Naive thymus-derived CD4-positive, alpha-beta T cell (primary cell): Measurements from ENCODE around the gene MYBPH. TPM values are rescaled to one million over a fixed set of nuclear protein-coding genes. Genes with fewer than 3 reads are reported as not detected.

Experiments
- ATAC-seq: fragments of 150-1000 bp; cut with Tn5 transposase; 2 replicates; pipeline ENCODE4 v1.10.0; 2021; ENCODE audit warnings: mild to moderate bottlenecking, moderate library complexity
- CTCF ChIA-PET: fragments of 350-600 bp; sonication (Branson Sonifier 250); formaldehyde crosslinking; loops from one replicate; lab custom pipeline; 2021; ENCODE audit warnings: antibody characterized with exemption; lab: Charles Lee
- POLR2A ChIA-PET: fragments of 350-600 bp; sonication (Branson Sonifier 250); formaldehyde crosslinking; loops from one replicate; lab custom pipeline; 2021; ENCODE audit warnings: antibody characterized with exemption, inconsistent platforms; lab: Charles Lee
- DNase-seq, 9 donors: peaks; one replicate each; pipeline versions ENCODE4 v3.0.0 to v3.0.0-alpha.2; 2020 to 2022; ENCODE audit warnings: mixed read lengths in 1 of 9
- H3K27ac ChIP-seq: one replicate; pipeline ENCODE4 v1.7.0; 2013; ENCODE audit warnings: mild to moderate bottlenecking, low read depth, low read length, moderate library complexity
- H3K27me3 ChIP-seq, 2 donors: one replicate each; pipeline ENCODE4 v1.7.0; 2013; ENCODE audit warnings: low read length in 2 of 2, mild to moderate bottlenecking in 2 of 2, moderate library complexity in 2 of 2; ENCODE audit not compliant: control insufficient read depth in 2 of 2, insufficient read depth in 2 of 2
- H3K36me3 ChIP-seq, 3 experiments: 1 replicate in 2 of 3; 2 replicates in 1 of 3; pipeline ENCODE4 v1.7.0; 2013; ENCODE audit warnings: low read length in 3 of 3, mild to moderate bottlenecking in 3 of 3, moderate library complexity in 1 of 3; ENCODE audit not compliant: insufficient read depth in 3 of 3, control insufficient read depth in 2 of 3
- H3K4me1 ChIP-seq, 2 donors: one replicate each; pipeline ENCODE4 v1.7.0; 2013; ENCODE audit warnings: low read length in 2 of 2, mild to moderate bottlenecking in 2 of 2, moderate library complexity in 1 of 2; ENCODE audit not compliant: control insufficient read depth in 2 of 2, insufficient read depth in 2 of 2
- H3K4me3 ChIP-seq: 2 replicates; pipeline ENCODE4 v1.7.0; 2013; ENCODE audit warnings: mild to moderate bottlenecking, low read length
- H3K9me3 ChIP-seq, 3 experiments: 1 replicate in 2 of 3; 2 replicates in 1 of 3; pipeline ENCODE4 v1.7.0; 2013; ENCODE audit warnings: low read length in 3 of 3; ENCODE audit not compliant: control insufficient read depth in 2 of 3
- H3K27ac Mint-ChIP-seq, 9 donors: one replicate each; pipeline ENCODE4 v1.8.0; 2020 to 2022; ENCODE audit warnings: mixed read lengths in 9 of 9, mild to moderate bottlenecking in 8 of 9, moderate library complexity in 5 of 9, inconsistent platforms in 2 of 9
- H3K27me3 Mint-ChIP-seq, 5 donors: one replicate each; pipeline ENCODE4 v1.8.0; 2021 to 2022; ENCODE audit warnings: mixed read lengths in 5 of 5, mild to moderate bottlenecking in 1 of 5
- H3K36me3 Mint-ChIP-seq, 5 donors: one replicate each; pipeline ENCODE4 v1.8.0; 2020 to 2022; ENCODE audit warnings: mixed read lengths in 5 of 5, mild to moderate bottlenecking in 3 of 5, inconsistent platforms in 1 of 5
- H3K4me1 Mint-ChIP-seq, 7 donors: one replicate each; pipeline ENCODE4 v1.8.0; 2020 to 2022; ENCODE audit warnings: mixed read lengths in 7 of 7, mild to moderate bottlenecking in 3 of 7, inconsistent platforms in 1 of 7
- H3K4me3 Mint-ChIP-seq, 10 donors: one replicate each; pipeline ENCODE4 v1.8.0; 2020 to 2022; ENCODE audit warnings: mild to moderate bottlenecking in 10 of 10, mixed read lengths in 10 of 10, moderate library complexity in 6 of 10, inconsistent platforms in 2 of 10
- H3K9me3 Mint-ChIP-seq, 11 donors: one replicate each; pipeline ENCODE4 v1.8.0; 2020 to 2022; ENCODE audit warnings: mixed read lengths in 11 of 11, mild to moderate bottlenecking in 4 of 11, inconsistent platforms in 1 of 11, moderate library complexity in 1 of 11
- intact Hi-C, 2 donors: fragments of 100-400 bp; cut with micrococcal nuclease; formaldehyde crosslinking; loops; one replicate each; pipeline ENCODE4 v1.15.1; 2023
- polyA plus RNA-seq, 2 donors: library from polyadenylated mRNA; unstranded; fragments of 300-500 nt; fragmentation: Illumina TruSeq; gene quantifications; one replicate each; pipeline ENCODE4 v1.2.3, GENCODE V29; 2021
- total RNA-seq, 6 experiments: library from RNA in 5 of 6; stranded (reverse) in 5 of 6; gene quantifications; 1 replicate in 5 of 6; 2 replicates in 1 of 6; pipeline ENCODE4 v1.2.3 and lab custom pipeline; 2021 to 2026

MYBPH gene
- total and polyA plus RNA-seq, 7 experiments from 2014 or later = not detected

- no peaks in the 10 kb centered on the region for H3K9me3 ChIP-seq
- POLR2A ChIA-PET = no interaction called here
These were observed 6.8 kb upstream of the MYBPH start for GRCh38 chr1:203182387-203182953.

GRCh38 chr1:203181586-203182386 is 6.2 kb upstream of the MYBPH start:
- Mint-ChIP-seq H3K9me3 (no peaks in the 10 kb centered on the region), H3K4me3 (no peak overlapping the region), H3K27ac (no peak overlapping the region), H3K36me3 (no peaks in the 10 kb centered on the region), H3K4me1 (peaks cover 0 to 6% (median 0%) of the 10 kb centered on the region in 7 donors), H3K27me3 (peaks cover 0 to 14% (median 0%) of the 10 kb centered on the region in 5 donors)
- Histone ChIP-seq H3K4me3 (no peak overlapping the region), H3K36me3 (no peaks in the 10 kb centered on the region), H3K9me3 (no peaks in the 10 kb centered on the region), H3K27me3 (no peaks in the 10 kb centered on the region), H3K27ac (no peak overlapping the region), H3K4me1 (no peaks in the 10 kb centered on the region)
- ATAC-seq (no peak), DNase-seq (no peak)
- ChIA-PET POLR2A (no interaction called here), CTCF (interaction anchor here (0.9 kb wide), 1 partner anchor 70 kb away, joined by 3 read pairs; no protein-coding TSS in a partner anchor)
- intact Hi-C loops = no loop called here

More at GRCh38 chr1:203182387-203182953, 6.8 kb upstream of the MYBPH start:
- no peak for DNase-seq
- no peak overlapping the region for H3K27ac Mint-ChIP-seq
- H3K27me3 Mint-ChIP-seq = peaks cover 0 to 14% (median 0%) of the 10 kb centered on the region in 5 donors
- no peak overlapping the region for H3K4me3 Mint-ChIP-seq
- H3K27me3 ChIP-seq = no peaks in the 10 kb centered on the region
- no peaks in the 10 kb centered on the region for H3K36me3 ChIP-seq
- intact Hi-C loops = no loop called here
- CTCF ChIA-PET = no interaction called here
- peaks cover 0 to 6% (median 0%) of the 10 kb centered on the region in 7 donors for H3K4me1 Mint-ChIP-seq
- H3K36me3 Mint-ChIP-seq = no peaks in the 10 kb centered on the region
- no peaks in the 10 kb centered on the region for H3K4me1 ChIP-seq
- ATAC-seq = no peak
- no peaks in the 10 kb centered on the region for H3K9me3 Mint-ChIP-seq
- H3K27ac ChIP-seq = no peak overlapping the region
- H3K4me3 ChIP-seq = no peak overlapping the region

- H3K27ac Mint-ChIP-seq = no peak overlapping the region
- ATAC-seq (no peak), DNase-seq (no peak)
- H3K27ac ChIP-seq = no peak overlapping the region
- H3K4me3 ChIP-seq = no peak overlapping the region
- no peaks in the 10 kb centered on the region for H3K4me1 Mint-ChIP-seq
- no peaks in the 10 kb centered on the region for H3K9me3 Mint-ChIP-seq
- H3K36me3 ChIP-seq = no peaks in the 10 kb centered on the region
- ChIA-PET CTCF (no interaction called here), POLR2A (no interaction called here)
- H3K27me3 ChIP-seq = no peaks in the 10 kb centered on the region
- H3K36me3 Mint-ChIP-seq = no peaks in the 10 kb centered on the region
- no peak overlapping the region for H3K4me3 Mint-ChIP-seq
- H3K4me1 ChIP-seq = no peaks in the 10 kb centered on the region
- intact Hi-C loops = no loop called here
- H3K9me3 ChIP-seq = no peaks in the 10 kb centered on the region
- H3K27me3 Mint-ChIP-seq = peaks cover 0 to 6% (median 0%) of the 10 kb centered on the region in 5 donors
These were observed 5.1 kb upstream of the MYBPH start for GRCh38 chr1:203180611-203181330.

- Histone ChIP-seq H3K9me3 (no peaks in the 10 kb centered on the region), H3K27me3 (no peaks in the 10 kb centered on the region), H3K4me3 (no peak overlapping the region), H3K27ac (no peak overlapping the region), H3K36me3 (no peaks in the 10 kb centered on the region), H3K4me1 (no peaks in the 10 kb centered on the region)
- POLR2A ChIA-PET = no interaction called here
- Mint-ChIP-seq H3K36me3 (no peaks in the 10 kb centered on the region), H3K27me3 (no peaks in the 10 kb centered on the region), H3K9me3 (no peaks in the 10 kb centered on the region), H3K27ac (no peak overlapping the region), H3K4me3 (no peak overlapping the region), H3K4me1 (no peaks in the 10 kb centered on the region)
- no peak for DNase-seq
- intact Hi-C loops = no loop called here
- ATAC-seq = no peak
- CTCF ChIA-PET = no interaction called here
These were observed 4.0 kb upstream of the MYBPH start for GRCh38 chr1:203179667-203180005.

GRCh38 chr1:203178821-203179666 is 3.4 kb upstream of the MYBPH start:
- H3K4me3 ChIP-seq = no peak overlapping the region
- DNase-seq = no peak
- no peak overlapping the region for H3K4me3 Mint-ChIP-seq
- peaks cover 0 to 2% (median 0%) of the 10 kb centered on the region in 7 donors for H3K4me1 Mint-ChIP-seq
- POLR2A ChIA-PET = no interaction called here
- H3K27ac ChIP-seq = no peak overlapping the region
- no peaks in the 10 kb centered on the region for H3K9me3 ChIP-seq
- H3K36me3 ChIP-seq = no peaks in the 10 kb centered on the region
- no peaks in the 10 kb centered on the region for H3K4me1 ChIP-seq
- no peak overlapping the region for H3K27ac Mint-ChIP-seq
- no peaks in the 10 kb centered on the region for H3K9me3 Mint-ChIP-seq
- no peaks in the 10 kb centered on the region for H3K27me3 ChIP-seq
- H3K36me3 Mint-ChIP-seq = no peaks in the 10 kb centered on the region
- CTCF ChIA-PET = interaction anchor here (0.8 kb wide), 1 partner anchor 45 kb away, joined by 4 read pairs; no protein-coding TSS in a partner anchor
- intact Hi-C loops = no loop called here
- ATAC-seq = no peak
- no peaks in the 10 kb centered on the region for H3K27me3 Mint-ChIP-seq

- ATAC-seq = no peak
- Mint-ChIP-seq H3K36me3 (no peaks in the 10 kb centered on the region), H3K9me3 (no peaks in the 10 kb centered on the region), H3K4me3 (no peak overlapping the region), H3K27me3 (no peaks in the 10 kb centered on the region), H3K4me1 (peaks cover 0 to 2% (median 0%) of the 10 kb centered on the region in 7 donors), H3K27ac (no peak overlapping the region)
- POLR2A ChIA-PET = no interaction called here
- no peak overlapping the region for H3K4me3 ChIP-seq
- H3K27ac ChIP-seq = no peak overlapping the region
- no peaks in the 10 kb centered on the region for H3K9me3 ChIP-seq
- DNase-seq = no peak
- H3K27me3 ChIP-seq = no peaks in the 10 kb centered on the region
- H3K36me3 ChIP-seq = no peaks in the 10 kb centered on the region
- H3K4me1 ChIP-seq = no peaks in the 10 kb centered on the region
- CTCF ChIA-PET = interaction anchor here (0.8 kb wide), 1 partner anchor 44 kb away, joined by 4 read pairs; no protein-coding TSS in a partner anchor
- intact Hi-C loops = no loop called here
These were observed 2.5 kb upstream of the MYBPH start for GRCh38 chr1:203178083-203178482.
